ENCODE results near the gene C1orf74.

DNA sequence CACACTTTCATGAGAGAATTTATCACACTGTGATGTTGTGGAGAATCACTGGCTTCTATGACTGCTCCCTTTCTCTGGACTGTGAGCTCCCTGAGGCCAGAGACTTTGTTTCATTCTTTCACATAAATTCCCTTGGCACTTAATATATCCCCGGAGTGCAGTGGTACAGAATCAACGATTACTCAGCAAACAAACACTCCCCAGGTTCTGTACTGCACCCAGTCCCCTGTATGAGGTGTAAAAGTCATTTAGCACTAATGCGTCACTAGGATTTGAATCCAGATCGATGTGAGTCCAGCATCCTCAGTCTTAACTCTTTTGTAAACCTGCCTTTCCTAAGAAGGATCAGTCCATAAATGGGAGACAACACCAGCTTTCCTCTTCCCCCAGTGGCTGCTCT, 36.6 kb upstream of the C1orf74 start:
- no peak for TF ChIP-seq POLR2A (IDR thresholded peaks at IDR 0.05)
- TF ChIP-seq, protein P1, sequence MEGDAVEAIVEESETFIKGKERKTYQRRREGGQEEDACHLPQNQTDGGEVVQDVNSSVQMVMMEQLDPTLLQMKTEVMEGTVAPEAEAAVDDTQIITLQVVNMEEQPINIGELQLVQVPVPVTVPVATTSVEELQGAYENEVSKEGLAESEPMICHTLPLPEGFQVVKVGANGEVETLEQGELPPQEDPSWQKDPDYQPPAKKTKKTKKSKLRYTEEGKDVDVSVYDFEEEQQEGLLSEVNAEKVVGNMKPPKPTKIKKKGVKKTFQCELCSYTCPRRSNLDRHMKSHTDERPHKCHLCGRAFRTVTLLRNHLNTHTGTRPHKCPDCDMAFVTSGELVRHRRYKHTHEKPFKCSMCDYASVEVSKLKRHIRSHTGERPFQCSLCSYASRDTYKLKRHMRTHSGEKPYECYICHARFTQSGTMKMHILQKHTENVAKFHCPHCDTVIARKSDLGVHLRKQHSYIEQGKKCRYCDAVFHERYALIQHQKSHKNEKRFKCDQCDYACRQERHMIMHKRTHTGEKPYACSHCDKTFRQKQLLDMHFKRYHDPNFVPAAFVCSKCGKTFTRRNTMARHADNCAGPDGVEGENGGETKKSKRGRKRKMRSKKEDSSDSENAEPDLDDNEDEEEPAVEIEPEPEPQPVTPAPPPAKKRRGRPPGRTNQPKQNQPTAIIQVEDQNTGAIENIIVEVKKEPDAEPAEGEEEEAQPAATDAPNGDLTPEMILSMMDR (IDR thresholded peaks at IDR 0.05) = no peak

Measured in thyroid gland (tissue), 4 donors.